Measurements from ENCODE around the gene DLG3.
A peak's percentile ranks its signal among the peaks of the same experiment; 100 is the strongest.
"Not testable (repeated sequence)": the region's sequence is repeated elsewhere in the genome, so short reads cannot be mapped to it uniquely, and the experiment has no call there.

DLG3 gene

DNA sequence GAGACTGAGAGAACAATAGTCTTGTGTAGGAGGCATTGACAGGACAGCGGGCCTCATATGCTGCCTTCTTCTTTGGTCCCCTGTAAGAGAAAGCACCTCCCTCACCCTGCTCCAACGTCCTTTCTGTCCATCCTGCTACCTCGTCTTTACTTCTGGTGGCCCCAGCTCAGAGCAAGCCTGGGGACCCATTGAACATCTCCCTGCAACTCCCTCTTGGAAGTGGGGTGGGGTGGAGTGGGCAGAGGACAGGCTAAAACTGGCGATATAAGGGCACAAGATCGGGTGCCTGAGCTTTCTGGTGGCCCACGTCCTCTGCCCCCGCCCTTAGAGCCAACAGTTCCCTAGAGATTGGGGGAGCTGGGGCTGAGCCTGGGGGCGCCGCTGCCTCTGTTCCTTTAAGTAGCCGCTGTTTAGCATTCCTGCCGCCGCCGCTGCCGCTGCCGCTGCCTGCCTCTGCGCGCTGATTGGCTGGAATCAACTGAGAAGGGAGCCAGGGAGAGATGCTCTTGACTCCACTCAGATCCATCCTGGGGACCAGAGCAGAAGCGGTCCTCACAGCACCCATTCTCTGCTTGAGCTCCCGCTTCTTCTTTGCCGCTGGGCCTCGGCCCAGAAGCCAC is at the start of gene DLG3:
Gene DLG3, plus strand, starts transcription at position 510 of the 620 bp plus-strand sequence. CDS start 367 bp downstream, outside the sequence.
- peak; percentile 75 for DNase-seq (ENCODE audit: low spot score)

DNA sequence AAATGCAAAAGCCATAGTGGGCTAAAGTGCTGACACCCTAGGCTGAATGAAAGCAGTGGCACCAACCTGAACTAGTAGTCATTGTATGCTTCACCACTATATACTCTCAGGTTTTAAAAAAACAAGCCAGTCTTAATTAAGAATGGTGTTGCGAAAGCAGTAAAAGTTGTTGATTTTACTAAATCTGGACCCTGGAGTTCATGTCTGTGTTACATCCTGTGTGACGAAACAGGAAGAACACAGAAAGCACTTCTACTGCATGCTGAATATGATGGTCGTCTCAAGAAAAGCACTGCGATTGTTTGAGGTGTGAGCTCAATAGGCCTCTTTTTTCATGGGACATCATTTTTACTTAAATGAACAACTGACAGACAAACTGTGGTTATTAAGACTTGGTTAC is 45.7 kb upstream of the DLG3 start:
- DNase-seq (ENCODE audit: low spot score): no peak

GRCh38 chrX:70400181-70400580 is 44.5 kb upstream of the DLG3 start:
- DNase-seq (ENCODE audit: low spot score): not testable (repeated sequence)

DNA sequence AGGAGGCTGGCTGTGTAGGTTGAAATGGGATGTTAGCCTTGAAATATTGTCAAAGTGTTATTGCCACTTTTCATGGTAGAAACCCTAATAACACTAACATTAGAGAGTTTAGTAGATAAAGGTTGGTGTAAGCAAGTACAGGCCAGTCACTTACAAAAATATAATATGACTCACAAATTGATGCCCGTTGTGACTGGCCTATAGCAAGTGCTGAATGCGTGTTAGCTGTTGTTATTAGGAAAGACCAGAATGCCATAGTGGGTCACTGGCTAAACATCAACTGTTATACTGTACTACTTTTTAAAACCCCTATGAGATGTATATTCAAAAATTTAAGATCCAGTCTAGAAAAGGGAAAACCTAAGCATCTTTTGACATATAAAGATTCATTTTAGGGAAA is 41.9 kb upstream of the DLG3 start:
- no peak for DNase-seq (ENCODE audit: low spot score)

DNA sequence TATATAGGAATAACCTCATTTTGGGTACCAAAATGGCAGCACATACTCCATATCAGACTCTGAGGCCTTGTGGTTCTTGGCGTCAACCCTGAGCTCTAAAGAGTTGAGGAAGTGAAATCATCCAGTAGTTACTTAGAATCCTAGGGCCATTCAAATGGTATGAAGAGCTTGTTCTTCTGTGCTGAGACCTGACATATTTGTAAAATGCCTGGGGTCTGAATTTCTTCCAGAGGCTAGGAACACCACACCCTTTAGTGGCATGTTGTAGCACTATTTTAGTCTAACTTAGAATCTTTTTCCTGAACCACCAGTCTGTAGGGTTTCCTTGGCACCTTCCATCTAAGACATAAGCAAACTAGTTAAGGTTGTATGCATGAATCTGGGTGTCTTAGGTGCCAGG is 39.6 kb upstream of the DLG3 start:
- DNase-seq (ENCODE audit: low spot score): no peak

DNA sequence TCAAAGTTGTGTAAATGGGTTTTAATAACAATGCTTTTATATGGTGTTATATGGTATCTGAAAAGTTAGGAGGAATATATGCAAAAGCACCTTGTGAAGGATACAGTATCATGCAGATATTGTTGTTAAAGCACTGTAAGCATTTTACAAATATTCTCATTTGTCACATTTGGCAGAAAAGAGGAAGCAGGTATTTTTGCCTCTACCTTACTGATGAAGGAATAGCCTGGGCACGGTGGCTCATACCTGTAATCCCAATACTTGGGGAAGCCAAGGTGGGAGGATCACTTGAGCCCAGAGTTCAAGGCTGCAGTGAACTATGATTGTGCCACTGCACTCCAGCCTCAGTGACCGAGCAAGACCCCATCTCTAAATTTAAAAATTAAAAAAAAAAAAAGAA is 33.7 kb upstream of the DLG3 start:
- no peak for DNase-seq (ENCODE audit: low spot score)

DNA sequence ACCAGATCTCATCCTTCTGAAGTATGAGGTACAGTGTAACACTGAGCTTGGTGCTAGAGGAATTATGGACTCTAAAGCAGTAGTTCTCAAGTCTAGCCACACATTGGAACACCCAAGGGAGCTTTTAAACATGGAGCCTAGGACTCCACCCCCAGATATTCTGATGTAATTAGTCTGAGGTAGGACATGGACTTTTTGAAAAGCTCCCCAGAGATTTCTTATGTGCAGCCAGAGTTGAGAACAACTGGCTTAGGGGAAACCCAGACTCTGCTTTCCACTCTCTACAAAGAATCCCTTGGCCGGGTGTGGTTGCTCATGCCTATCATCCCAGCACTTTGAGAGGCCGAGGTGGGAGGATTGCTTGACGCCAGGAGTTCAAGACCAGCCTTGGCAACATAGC is 33.2 kb upstream of the DLG3 start:
- DNase-seq (ENCODE audit: low spot score): no peak

DNA sequence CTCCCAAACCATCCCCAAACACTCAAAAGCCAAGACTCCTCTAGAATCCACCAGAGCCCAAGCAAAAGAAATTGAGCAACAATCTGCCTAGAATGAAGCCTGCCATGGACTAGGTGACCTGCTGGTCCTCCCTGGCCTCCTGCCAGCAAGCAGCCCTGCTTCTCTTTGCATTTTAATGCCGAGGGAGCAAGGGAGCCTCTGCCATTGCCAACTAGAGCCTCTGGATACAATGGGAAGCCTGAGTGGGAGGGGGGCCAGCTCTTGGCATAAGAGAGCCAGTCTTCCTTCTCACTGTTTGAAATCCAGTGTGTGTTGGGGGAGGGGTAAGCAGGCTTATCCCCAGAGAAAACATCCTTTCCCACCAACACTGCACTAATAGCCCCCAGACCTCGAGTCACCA is 23.0 kb upstream of the DLG3 start:
- DNase-seq (ENCODE audit: low spot score): no peak

DNA sequence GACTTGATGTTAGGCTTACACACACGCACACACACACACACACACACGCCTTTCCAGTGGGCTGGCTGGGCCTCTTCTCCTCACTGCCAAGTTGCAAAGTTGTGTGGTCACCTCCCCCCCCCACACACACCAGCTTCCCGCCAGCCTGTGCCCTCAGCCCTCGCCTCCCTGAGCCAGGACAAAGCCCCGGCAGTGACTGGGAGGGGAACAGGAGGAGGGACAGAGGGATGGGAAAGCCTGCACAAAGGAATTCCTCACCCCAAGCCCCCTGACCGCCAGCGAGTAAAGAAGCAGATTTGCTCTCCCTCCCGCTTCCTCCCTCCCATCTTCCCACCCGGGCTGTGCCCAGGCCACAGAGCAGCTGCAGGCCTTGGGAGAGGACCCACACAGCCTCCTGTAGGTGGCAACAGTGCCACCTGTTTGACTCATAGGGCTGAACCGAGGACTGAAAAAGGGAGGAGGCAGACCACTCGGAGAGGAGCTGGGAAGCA is 21.7 kb upstream of the DLG3 start, which contains the start of gene GDPD2:
Gene GDPD2, plus strand, starts transcription at position 464 of the 491 bp plus-strand sequence. CDS start 1,671 bp downstream, outside the sequence.
- DNase-seq (ENCODE audit: low spot score): no peak

DNA sequence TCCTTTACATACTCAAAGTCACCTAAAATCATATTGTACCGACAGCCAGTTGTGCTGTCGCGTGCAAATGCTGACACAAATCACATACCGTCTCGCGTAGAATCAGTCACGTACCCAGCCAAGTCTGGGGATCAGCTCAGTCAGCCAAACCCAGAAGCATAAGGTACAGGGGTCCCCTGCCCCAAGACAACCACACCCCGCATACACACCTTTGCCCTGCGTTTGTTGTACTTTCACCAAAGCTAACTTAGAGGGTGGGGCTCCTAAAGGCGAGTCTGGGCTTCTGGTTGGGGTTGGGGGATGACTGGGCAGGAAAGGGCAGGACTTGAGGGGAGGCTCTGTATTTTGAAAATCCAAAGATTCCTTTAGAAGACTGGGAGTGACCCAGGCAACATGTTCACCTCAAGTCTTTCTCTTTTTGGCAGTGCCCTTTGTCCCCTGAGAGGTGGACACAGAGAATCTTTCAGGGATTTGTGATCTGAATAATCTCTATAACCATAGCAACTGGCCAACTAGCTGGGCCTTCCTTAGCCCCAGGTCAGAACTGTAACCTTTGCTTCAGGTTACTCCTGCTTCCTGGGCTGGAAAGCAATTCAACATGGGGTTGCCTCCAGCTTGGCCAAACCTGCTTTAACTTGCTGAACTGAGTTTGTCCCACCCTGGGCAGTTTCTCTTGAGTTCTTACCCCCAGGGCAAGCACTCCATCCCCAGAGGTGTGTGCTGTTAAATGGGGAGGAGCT is 20.5 kb upstream of the DLG3 start:
- DNase-seq (ENCODE audit: low spot score): no peak

DNA sequence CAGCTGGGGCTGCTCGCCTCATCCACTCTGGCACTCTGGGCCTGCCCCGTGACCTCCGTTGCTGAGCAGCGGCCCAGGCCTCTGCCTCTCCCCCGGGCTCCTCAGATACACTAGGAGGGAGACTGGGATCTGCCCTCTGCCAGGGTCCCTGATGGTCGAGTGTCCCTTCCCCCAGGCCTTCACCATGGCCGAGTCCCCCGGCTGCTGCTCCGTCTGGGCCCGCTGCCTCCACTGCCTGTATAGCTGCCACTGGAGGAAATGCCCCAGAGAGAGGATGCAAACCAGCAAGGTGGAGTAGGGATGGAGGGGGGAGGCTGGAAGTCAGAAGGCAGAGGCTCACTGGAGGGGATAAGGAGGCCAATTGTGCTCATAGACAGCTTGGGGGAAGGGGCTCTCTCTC is 19.8 kb upstream of the DLG3 start:
- DNase-seq (ENCODE audit: low spot score): no peak

DNA sequence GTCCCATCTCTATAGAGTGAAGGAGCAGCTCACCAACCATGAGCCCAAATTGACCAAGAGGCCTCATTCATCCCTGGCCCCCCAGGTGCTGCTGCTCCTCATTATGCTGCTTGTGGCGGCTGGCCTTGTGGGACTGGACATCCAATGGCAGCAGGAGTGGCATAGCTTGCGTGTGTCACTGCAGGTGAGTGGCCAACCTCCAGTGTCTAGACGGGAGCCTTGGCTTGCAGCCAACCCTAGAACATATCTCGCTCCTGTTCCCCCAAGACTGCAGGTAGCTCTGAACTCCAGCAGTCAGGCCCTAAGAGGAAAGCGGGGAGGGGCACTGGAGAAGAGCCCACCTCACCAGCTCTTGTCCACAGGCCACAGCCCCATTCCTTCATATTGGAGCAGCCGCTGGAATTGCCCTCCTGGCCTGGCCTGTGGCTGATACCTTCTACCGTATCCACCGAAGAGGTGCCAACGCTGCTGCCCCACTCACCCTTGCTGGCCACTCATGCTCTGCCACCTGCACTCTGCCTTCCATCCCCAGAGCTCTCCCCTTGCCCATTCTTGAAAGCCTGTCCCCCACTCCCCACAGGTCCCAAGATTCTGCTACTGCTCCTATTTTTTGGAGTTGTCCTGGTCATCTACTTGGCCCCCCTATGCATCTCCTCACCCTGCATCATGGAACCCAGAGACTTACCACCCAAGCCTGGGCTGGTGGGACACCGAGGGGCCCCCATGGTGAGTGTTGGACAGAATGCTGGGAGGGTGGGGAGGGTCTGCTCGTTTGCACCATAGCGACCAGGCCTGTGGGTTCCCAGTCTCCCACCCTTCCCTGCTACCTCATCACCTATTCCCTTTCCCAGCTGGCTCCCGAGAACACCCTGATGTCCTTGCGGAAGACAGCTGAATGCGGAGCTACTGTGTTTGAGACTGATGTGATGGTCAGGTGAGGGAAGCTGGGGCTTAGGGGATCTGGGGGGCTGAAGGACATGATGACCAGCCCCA is 18.1 kb upstream of the DLG3 start:
- DNase-seq (ENCODE audit: low spot score): no peak

GRCh38 chrX:70427365-70427764 is 17.3 kb upstream of the DLG3 start:
- DNase-seq (ENCODE audit: low spot score): no peak

DNA sequence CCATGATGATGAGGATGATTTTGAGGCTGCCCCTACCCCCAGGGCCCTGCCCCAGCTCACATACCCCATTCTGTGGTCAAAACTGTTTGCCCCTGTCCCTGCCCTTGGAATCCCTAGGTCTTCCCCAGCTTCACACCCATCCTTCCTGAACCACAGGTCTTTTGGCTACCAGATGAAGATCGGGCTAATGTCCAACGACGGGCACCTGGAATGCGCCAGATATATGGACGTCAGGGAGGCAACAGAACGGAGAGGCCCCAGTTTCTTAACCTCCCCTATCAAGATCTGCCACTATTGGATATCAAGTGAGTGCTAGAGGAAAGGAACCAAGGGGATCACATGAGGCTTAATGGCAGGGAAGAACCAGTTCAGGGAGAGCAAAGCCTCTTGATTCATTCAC is 14.9 kb upstream of the DLG3 start:
- no peak for DNase-seq (ENCODE audit: low spot score)

DNA sequence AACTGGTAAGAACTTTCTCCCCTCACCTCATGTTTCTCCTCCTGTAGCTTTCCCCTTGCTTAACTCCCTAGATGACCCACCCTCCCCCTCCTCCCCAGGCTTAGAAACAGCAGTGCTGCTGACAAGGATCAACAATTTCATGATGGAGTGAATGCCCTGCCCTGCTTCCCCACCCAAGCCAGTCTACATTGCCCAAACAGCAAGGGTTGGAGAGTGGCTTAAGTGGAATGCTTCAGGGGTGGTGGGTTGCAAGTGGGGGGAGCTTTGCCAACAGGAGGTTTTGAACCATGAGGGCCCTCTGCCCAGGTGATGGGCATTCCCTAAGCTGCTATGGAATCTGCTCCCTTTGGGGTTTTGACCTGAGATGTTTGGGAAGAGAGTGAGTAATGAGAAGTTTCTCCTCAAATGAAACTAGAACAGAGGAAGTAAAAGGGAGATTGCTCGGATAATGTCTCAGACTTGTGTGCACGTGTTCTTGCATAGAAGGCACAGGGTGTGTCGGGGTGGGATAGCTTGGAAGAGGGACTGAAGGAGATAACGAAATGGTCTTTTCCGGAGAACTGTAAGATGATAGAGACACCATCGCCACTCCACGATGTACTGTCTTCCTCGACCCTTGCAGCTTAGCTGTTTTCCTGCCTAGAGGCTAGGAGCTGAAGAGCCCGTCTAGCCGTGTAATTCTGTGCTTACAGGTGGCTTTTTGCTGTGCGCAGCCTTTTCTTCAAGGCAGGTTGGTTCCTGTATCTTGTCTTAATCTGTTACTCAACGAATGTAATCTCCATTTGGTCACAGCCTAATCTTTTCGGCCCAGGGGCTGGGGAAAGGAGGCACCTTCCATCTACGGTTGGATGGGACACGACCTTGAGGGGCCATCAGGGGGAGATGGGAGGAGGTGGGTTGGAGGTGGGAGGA is 11.4 kb upstream of the DLG3 start:
- DNase-seq (ENCODE audit: low spot score): no peak

GRCh38 chrX:70433848-70434351 is 10.7 kb upstream of the DLG3 start:
- peak; percentile 84 for DNase-seq (ENCODE audit: low spot score)

DNA sequence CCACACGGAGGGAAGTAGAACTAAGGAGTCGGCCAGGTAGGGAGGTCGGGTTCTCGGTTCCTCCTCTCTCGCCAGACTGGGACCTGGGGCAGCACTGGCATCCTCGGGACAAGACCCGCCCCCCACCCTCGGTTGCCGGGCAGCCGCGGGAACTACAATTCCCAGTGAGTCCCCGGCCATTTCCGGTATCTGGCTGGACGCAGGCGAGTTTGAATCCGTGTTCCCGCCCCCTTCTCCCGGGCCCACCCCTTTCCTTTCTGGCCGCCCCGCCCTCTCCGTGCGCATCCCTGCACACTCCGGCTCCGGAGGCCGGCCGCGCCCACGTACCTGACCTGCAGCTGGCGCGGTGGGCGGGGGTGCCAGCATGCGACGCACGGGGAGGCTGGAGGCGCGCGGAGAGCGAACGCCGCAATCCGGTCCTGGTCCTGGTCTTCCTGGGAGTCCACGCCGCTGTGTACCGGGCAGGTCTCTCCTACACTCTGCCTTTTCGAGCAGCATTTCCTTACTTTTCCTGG is 10.2 kb upstream of the DLG3 start:
- DNase-seq (ENCODE audit: low spot score): peak; percentile 93

DNA sequence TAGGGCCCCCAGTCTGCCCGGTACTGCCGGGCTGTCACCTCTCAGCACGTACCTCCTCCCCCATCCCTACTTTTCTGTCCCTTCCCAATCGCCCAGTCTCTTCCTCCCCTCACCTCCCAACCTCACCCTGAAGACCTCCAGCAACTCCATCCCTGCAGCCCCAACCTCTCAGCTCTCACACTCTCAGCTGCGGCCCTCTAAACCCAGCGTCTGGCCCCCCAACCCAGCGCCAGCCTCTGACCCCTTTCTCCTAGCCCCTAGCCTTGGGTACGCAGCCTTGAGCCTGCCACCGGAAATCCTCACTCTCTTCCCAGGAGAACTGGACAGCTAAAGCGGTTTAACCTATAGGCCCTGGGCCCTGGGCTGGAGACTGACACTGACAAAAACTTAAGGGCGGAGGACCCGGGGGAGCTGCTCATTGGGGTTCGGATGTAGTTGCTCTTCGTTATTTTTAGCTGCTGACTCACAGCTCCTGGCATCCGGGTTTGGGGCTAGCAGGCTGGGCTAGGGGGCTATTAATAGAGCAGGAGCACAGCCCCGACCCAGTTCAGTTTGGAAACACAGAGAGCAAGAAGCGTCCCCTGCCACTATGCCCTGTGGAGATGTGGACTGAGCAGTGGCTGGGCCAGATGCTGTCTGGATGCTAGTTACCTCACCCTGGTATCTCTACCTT is 9.6 kb upstream of the DLG3 start:
- peak; percentile 47 for DNase-seq (ENCODE audit: low spot score)

DNA sequence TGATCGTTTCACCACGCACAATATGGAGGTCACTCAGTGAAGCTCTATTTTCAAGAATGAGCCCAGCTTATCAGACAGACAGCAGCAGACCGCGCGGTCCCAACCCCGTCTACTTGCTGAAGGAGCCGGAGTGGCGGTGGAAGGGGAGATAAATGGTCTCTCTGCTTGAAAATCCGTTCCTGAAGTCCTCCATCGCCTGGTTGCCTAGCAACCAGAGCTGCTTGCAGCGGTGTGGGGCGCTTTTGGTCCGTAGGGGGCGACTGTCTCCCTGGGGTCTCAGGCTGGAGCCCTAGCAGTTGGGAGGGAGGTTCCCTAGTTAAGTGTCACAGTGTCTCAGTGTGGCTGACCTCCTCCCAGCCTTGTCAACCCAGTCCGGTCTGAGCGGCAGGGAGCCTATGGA is 8.3 kb upstream of the DLG3 start:
- DNase-seq (ENCODE audit: low spot score): no peak

DNA sequence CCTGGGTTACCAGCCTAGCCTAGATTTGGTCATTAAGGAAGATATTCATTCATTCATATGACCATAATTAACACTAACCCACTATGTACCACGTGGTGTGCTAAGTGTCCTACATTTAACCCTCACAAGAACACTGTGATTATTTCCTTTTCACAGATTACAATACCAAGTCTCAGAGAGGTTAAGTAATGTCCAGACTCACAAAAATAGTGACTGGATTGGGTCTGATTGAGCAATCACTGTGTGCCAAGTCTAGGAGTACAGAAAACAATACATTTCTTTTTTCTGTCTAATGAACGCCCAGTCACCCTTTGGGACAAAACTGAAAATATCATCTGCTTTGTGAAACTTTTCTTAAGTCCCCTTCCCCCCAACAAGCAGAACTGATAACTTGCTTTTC is 7.6 kb upstream of the DLG3 start:
- DNase-seq (ENCODE audit: low spot score): no peak
